Muscle of leg (tissue), 11 donors: ENCODE data around the gene AGAP1. TPM values are rescaled to one million over a fixed set of nuclear protein-coding genes. Genes with fewer than 3 reads are reported as not detected.

Experiments
- DNase-seq: peaks from one replicate; pipeline ENCODE4 v3.0.0; 2013
- H3K27ac ChIP-seq: one replicate; pipeline ENCODE4 v1.5.1; 2013; ENCODE audit warnings: mild to moderate bottlenecking, low read length, control low read depth
- H3K27me3 ChIP-seq: one replicate; pipeline ENCODE4 v1.6.1; 2013; ENCODE audit warnings: low read length; ENCODE audit not compliant: control insufficient read depth, insufficient read depth
- H3K36me3 ChIP-seq: one replicate; pipeline ENCODE4 v1.6.1; 2013; ENCODE audit warnings: low read length; ENCODE audit not compliant: control insufficient read depth, insufficient read depth
- H3K4me1 ChIP-seq: one replicate; pipeline ENCODE4 v1.6.1; 2013; ENCODE audit warnings: low read length; ENCODE audit not compliant: control insufficient read depth, insufficient read depth
- H3K4me3 ChIP-seq: one replicate; pipeline ENCODE4 v1.5.1; 2013; ENCODE audit warnings: low read length, control low read depth
- H3K9me3 ChIP-seq: replicated peaks from 2 replicates; pipeline ENCODE4 v1.6.1; 2013; ENCODE audit warnings: low read depth, low read length; ENCODE audit not compliant: control insufficient read depth
- WGBS: methylation state at CpG from one replicate; pipeline ENCODE4 v1.1.5; 2013; ENCODE audit warnings: missing lambda C conversion rate; ENCODE audit not compliant: insufficient coverage; 5-methylcytosine and 5-hydroxymethylcytosine counted together
- polyA plus RNA-seq, 8 donors: library from polyadenylated mRNA; unstranded; fragments of 120-200 nt; gene quantifications; one replicate each; pipeline versions ENCODE4 v1.2.1 to v1.2.3, GENCODE V29; 2013; ENCODE audit warnings: inconsistent platforms in 1 of 8, low replicate concordance in 1 of 8; ENCODE audit not compliant: insufficient read length in 8 of 8, insufficient read depth in 1 of 8
- total RNA-seq: library from RNA; stranded (reverse); fragments of 120-200 nt; gene quantifications from one replicate; pipeline ENCODE4 v1.2.4, GENCODE V29; 2013

Gene AGAP1
- total and polyA plus RNA-seq, 9 donors = 19.1 to 32.0 (median 26.8) TPM

- H3K4me1 ChIP-seq = no peaks in the 10 kb centered on the region
- H3K4me3 ChIP-seq = no peak overlapping the region
- WGBS = 92% methylated on average over 5 of the region's 10 CpGs
These were observed 314.5 kb downstream of the AGAP1 start for GRCh38 chr2:235808366-235808765.

DNA sequence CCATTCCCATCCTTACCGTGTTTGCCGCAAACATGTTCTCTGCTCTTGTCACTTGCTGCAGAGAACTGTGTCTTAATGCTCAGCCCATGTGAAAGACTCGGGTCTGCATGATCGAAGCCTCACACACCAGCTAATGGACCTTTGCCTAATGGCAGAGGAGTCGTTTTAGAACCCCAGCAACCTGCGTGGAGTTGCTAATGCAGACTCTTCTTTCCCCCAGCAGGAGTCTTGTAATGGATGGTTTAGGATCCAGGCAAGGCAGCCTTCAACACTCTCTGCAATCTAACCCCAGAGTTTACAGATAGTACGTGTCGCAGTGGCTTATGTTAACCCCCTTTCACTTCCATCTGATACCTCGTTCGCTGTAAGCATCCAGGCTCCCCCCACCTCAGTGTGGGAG, 316.4 kb downstream of the AGAP1 start:
- H3K4me3 ChIP-seq = no peak overlapping the region
- WGBS = 79% methylated on average over 7 of the region's 10 CpGs
- H3K27me3 ChIP-seq = no peaks in the 10 kb centered on the region
- H3K27ac ChIP-seq = no peak overlapping the region
- H3K4me1 ChIP-seq = no peaks in the 10 kb centered on the region
- H3K36me3 ChIP-seq = peaks cover 67% of the 10 kb centered on the region
- no peaks in the 10 kb centered on the region for H3K9me3 ChIP-seq
- DNase-seq = no peak

More at GRCh38 chr2:235808366-235808765, 314.5 kb downstream of the AGAP1 start:
- no peak for DNase-seq
- Histone ChIP-seq H3K27ac (no peak overlapping the region), H3K27me3 (no peaks in the 10 kb centered on the region), H3K9me3 (no peaks in the 10 kb centered on the region), H3K36me3 (peaks cover 59% of the 10 kb centered on the region)

GRCh38 chr2:235810846-235811245, 317.0 kb downstream of the AGAP1 start:
- Histone ChIP-seq H3K27ac (no peak overlapping the region), H3K9me3 (no peaks in the 10 kb centered on the region), H3K4me1 (no peaks in the 10 kb centered on the region), H3K27me3 (no peaks in the 10 kb centered on the region), H3K4me3 (no peak overlapping the region), H3K36me3 (peaks cover 73% of the 10 kb centered on the region)
- no peak for DNase-seq
- 90% methylated on average over 7 of the region's 10 CpGs for WGBS

DNA sequence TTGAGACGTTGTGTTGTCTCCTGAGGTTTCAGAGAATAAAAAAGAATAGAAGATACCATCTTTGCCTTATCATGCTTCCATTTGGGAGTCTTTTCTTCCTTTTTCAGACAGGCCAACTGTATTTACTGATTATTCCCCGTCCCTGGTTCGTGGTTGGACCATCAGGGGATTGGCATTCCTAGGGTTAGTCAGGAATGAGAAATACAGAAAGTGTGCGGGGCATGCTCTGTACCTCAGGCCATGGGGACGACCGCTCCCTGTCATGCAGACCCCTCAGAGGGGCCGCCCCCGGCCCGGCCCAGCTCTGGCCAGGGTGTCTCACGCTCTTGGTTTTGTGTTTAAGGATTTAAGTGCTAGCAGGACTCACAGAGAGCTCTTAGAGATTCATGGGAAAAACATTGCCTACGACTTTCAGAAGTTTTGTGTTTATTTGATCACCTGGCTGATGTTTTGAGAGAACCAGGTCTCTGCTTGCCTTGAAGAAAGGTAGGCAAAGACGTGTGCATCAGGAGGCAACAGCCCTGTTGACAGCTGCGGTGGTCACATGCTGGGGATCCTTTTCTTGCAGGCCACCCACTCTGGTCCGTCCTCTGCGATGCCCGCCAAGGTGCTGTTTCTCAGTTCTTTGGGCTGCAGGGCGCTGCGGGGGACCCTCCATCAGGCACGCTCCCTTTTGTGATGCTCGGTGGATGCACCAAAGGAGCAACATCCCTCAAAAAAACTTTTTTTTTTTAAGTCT, 317.8 kb downstream of the AGAP1 start:
- 91% methylated on average over 17 of the region's 20 CpGs for WGBS
- H3K27ac ChIP-seq = no peak overlapping the region
- no peaks in the 10 kb centered on the region for H3K9me3 ChIP-seq
- peaks cover 73% of the 10 kb centered on the region for H3K36me3 ChIP-seq
- H3K27me3 ChIP-seq = no peaks in the 10 kb centered on the region
- no peak overlapping the region for H3K4me3 ChIP-seq
- H3K4me1 ChIP-seq = no peaks in the 10 kb centered on the region
- DNase-seq = no peak

DNA sequence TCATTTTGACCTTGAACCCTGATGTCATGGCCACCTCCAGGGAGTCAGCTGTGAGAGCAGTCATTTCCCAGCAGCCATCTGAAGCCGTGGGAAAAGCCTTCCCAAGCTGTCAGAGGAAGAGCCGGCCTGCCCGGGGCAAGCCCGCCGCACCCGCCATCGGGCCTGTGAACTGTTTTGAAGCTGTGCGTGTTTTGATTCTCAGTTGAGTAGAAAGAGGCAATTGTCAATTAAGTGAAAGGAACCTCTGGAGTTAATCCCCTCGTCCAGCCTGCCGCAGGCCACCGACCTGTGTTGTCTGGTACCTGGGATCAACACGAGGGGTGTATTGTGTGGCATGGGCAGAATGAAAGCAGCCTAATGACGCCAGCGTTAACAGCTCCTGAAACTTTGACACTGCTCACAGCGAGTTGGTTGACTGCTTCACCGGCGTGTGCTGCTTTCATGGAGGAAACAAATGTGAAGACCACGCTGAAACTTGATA, 318.4 kb downstream of the AGAP1 start:
- WGBS = 84% methylated on average over 18 of the region's 18 CpGs
- Histone ChIP-seq H3K9me3 (no peaks in the 10 kb centered on the region), H3K4me1 (no peaks in the 10 kb centered on the region), H3K4me3 (no peak overlapping the region), H3K36me3 (peaks cover 72% of the 10 kb centered on the region), H3K27ac (no peak overlapping the region), H3K27me3 (no peaks in the 10 kb centered on the region)
- DNase-seq = peak; percentile 17

DNA sequence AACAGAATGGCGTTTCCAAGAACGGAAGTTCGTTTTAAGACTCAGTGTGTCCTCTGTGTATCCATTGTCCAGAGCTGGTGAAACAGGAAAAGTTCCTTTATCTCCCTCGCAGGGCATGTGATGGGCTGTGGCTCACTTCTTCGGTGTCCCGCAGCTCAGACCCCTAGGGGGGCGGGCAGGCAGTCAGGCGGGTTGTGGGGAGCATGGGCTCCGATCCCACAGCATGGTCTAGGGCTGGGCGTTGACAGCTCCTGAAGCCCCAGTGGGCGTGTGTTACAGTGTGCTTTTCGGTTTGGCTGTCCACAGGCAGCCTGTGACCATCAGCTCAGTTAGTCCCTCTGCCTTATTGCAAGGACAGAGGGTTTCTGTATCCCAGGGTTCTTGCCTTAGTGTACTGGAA, 319.6 kb downstream of the AGAP1 start:
- Histone ChIP-seq H3K4me3 (no peak overlapping the region), H3K36me3 (peaks cover 68% of the 10 kb centered on the region), H3K4me1 (no peaks in the 10 kb centered on the region), H3K27ac (no peak overlapping the region), H3K9me3 (no peaks in the 10 kb centered on the region), H3K27me3 (no peaks in the 10 kb centered on the region)
- 94% methylated on average over 12 of the region's 12 CpGs for WGBS
- DNase-seq = no peak

- WGBS = no CpG with 5 or more reads among the region's 2 CpGs
- Histone ChIP-seq H3K9me3 (no peaks in the 10 kb centered on the region), H3K27me3 (no peaks in the 10 kb centered on the region), H3K4me3 (no peak overlapping the region), H3K27ac (no peak overlapping the region), H3K4me1 (no peaks in the 10 kb centered on the region), H3K36me3 (peaks cover 35% of the 10 kb centered on the region)
- DNase-seq = no peak
These were observed 326.7 kb downstream of the AGAP1 start for GRCh38 chr2:235820571-235820970.

DNA sequence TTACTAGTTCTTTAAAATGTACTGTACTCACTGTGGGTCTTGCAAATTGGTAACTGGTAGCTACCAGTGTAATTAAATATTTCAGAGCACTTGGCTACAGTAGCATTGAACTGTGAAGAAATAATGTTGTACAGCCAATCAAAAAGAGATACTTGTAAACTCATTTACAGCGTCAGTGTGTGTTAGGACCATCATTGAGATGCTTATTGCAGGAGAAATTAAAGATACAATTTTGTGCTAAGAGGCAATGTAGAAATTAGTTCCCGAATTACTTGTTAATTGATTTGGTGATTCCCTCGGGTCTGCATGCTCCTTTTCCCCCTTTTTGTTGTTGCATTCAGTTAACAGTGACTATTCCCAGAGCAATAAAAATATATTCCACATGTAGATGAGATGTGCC, 330.5 kb downstream of the AGAP1 start:
- Histone ChIP-seq H3K4me3 (no peak overlapping the region), H3K27me3 (no peaks in the 10 kb centered on the region), H3K9me3 (no peaks in the 10 kb centered on the region), H3K4me1 (no peaks in the 10 kb centered on the region), H3K36me3 (peaks cover 34% of the 10 kb centered on the region), H3K27ac (no peak overlapping the region)
- no CpG with 5 or more reads among the region's 3 CpGs for WGBS
- no peak for DNase-seq

GRCh38 chr2:235825946-235826345, 332.1 kb downstream of the AGAP1 start:
- WGBS = 85% methylated on average over 4 of the region's 6 CpGs
- no peaks in the 10 kb centered on the region for H3K9me3 ChIP-seq
- H3K36me3 ChIP-seq = peaks cover 36% of the 10 kb centered on the region
- H3K4me3 ChIP-seq = no peak overlapping the region
- no peaks in the 10 kb centered on the region for H3K27me3 ChIP-seq
- no peak overlapping the region for H3K27ac ChIP-seq
- DNase-seq = no peak
- no peaks in the 10 kb centered on the region for H3K4me1 ChIP-seq

DNA sequence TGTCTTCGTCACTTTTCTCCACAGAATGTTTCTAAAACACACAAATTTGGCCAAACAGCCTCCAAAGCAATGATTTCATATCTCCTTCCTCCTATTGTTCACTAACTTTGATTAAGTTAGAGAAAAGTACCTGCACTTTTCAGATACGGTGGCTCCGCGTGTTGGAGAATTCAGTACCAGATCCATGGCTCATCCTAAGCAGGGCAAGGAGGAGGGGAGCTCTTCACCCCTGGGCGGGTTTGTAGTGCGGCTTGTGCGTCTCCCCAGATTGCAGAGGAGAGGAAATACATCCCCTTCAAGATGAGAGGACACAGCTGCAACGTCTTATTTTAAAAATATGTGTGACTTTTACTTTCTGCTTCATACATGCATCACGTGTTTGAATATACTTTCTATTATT, 333.0 kb downstream of the AGAP1 start:
- Histone ChIP-seq H3K27ac (no peak overlapping the region), H3K36me3 (peaks cover 39% of the 10 kb centered on the region), H3K27me3 (no peaks in the 10 kb centered on the region), H3K4me1 (no peaks in the 10 kb centered on the region), H3K4me3 (no peak overlapping the region), H3K9me3 (no peaks in the 10 kb centered on the region)
- no peak for DNase-seq
- no CpG with 5 or more reads among the region's 9 CpGs for WGBS
